T-helper 9 cell (primary cell): ENCODE results near the gene PCMTD2.
"Not testable (repeated sequence)": the region's sequence is repeated elsewhere in the genome, so short reads cannot be mapped to it uniquely, and the experiment has no call there.

Source experiments
- DNase-seq: peaks from one replicate; pipeline ENCODE4 v3.0.0-alpha.2; 2020

The PCMTD2 gene

GRCh38 chr20:64224351-64225170 lies 31.0 kb upstream of the PCMTD2 start:
- no peak for DNase-seq

GRCh38 chr20:64225171-64225595 lies 30.4 kb upstream of the PCMTD2 start:
- DNase-seq, result no peak

GRCh38 chr20:64225828-64226598 lies 29.5 kb upstream of the PCMTD2 start:
- no peak for DNase-seq

- peak; percentile 30 for DNase-seq
These were observed 28.6 kb upstream of the PCMTD2 start for GRCh38 chr20:64226686-64227580.

- DNase-seq, result no peak
These were observed 27.4 kb upstream of the PCMTD2 start for GRCh38 chr20:64228086-64228653.

- no peak for DNase-seq
These were observed 26.6 kb upstream of the PCMTD2 start for GRCh38 chr20:64228751-64229506.

- no peak for DNase-seq
These were observed 26.0 kb upstream of the PCMTD2 start for GRCh38 chr20:64229507-64230061.

GRCh38 chr20:64230461-64231145 lies 24.9 kb upstream of the PCMTD2 start:
- no peak for DNase-seq

- DNase-seq, result no peak
These were observed 23.7 kb upstream of the PCMTD2 start for GRCh38 chr20:64231621-64232550.

GRCh38 chr20:64232794-64233193 lies 22.8 kb upstream of the PCMTD2 start:
- no peak for DNase-seq

GRCh38 chr20:64233725-64234124 lies 21.8 kb upstream of the PCMTD2 start:
- DNase-seq, result no peak

- DNase-seq, result no peak
These were observed 21.2 kb upstream of the PCMTD2 start for GRCh38 chr20:64234291-64234791.

- DNase-seq, result not testable (repeated sequence)
These were observed 20.5 kb upstream of the PCMTD2 start for GRCh38 chr20:64234921-64235565.

GRCh38 chr20:64236137-64237088 lies 19.1 kb upstream of the PCMTD2 start:
- no peak for DNase-seq

GRCh38 chr20:64237316-64237715 lies 18.2 kb upstream of the PCMTD2 start:
- DNase-seq, result no peak

- no peak for DNase-seq
These were observed 17.3 kb upstream of the PCMTD2 start for GRCh38 chr20:64238115-64238825.

GRCh38 chr20:64238851-64239387 lies 16.6 kb upstream of the PCMTD2 start:
- DNase-seq, result no peak
